CD4-positive, alpha-beta T cell treated with Interleukin-15 for 4 hours (primary cell): Measurements from ENCODE around the gene COX7A2.

Source experiments
- DNase-seq: peaks from one replicate; pipeline ENCODE4 v3.0.0-alpha.2; 2020; ENCODE audit warnings: low spot score

COX7A2 gene

GRCh38 chr6:75199889-75200288, 43.7 kb downstream of the COX7A2 start:
- DNase-seq = no peak

- DNase-seq = no peak
These were observed 47.4 kb downstream of the COX7A2 start for GRCh38 chr6:75196081-75196687.

GRCh38 chr6:75188221-75188925, 55.2 kb downstream of the COX7A2 start:
- DNase-seq = no peak
